Ureter (tissue), 1 donor: Measurements from ENCODE around the gene GPX7. TPM values are rescaled to one million over a fixed set of nuclear protein-coding genes. Genes with fewer than 3 reads are reported as not detected.

Source experiments
- DNase-seq: peaks from one replicate; pipeline ENCODE4 v3.0.0-alpha.2; 2020; ENCODE audit warnings: low spot score
- total RNA-seq: library from RNA; stranded (reverse); gene quantifications from one replicate; pipeline ENCODE4 v1.2.4, GENCODE V29; 2023
- donor health status: DM: yes; HTN: yes; CAD: no.

The GPX7 gene
- total RNA-seq, 1 donor from 2014 or later, result 8.9 TPM

DNA sequence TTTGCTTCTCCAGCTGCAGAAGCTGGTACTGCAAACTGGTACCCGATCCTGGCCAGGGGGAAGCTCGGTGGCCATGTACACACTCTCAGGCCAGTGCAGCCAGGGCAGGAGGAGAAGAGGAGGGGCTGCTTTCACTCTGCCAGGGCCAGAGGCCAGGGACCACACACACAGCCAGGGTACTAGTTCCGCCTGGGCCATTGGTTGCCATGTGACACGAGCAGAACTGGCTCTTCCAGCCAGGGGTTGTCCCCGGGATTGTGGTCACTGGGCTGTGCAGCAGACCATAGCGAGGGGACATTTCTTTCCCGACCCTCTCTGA, 27.1 kb downstream of the GPX7 start:
- DNase-seq, result no peak

DNA sequence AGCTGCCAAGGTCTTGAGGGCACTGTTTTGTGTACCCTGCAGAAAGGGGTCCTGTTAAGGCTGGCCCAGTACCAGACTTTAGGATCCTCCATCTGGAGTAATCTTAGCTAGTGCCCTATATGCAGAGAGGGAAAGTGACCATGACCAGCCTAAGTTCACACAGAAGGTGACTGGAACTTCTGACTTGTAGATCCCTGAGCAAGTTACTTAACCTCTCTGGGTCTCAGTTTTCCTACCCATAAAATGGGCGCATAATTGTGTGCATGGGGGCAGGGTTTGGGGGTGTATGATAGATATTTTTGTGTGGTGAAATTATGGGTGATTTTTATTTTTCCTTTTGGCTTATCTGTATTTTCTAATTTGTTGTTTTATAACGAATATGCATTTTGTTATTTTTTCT, 27.5 kb downstream of the GPX7 start:
- DNase-seq, result no peak

GRCh38 chr1:52631759-52632331, 29.7 kb downstream of the GPX7 start:
- no peak for DNase-seq

GRCh38 chr1:52632732-52633290, 30.6 kb downstream of the GPX7 start, which contains the start of gene SHISAL2A:
TSS of gene SHISAL2A (plus strand) at chr1:52633168. CDS start at chr1:52633494, 326 bp downstream.
- DNase-seq, result no peak

GRCh38 chr1:52633291-52633754, 31.2 kb downstream of the GPX7 start:
- no peak for DNase-seq

- DNase-seq, result no peak
Measured at GRCh38 chr1:52634111-52634510, 31.9 kb downstream of the GPX7 start.

GRCh38 chr1:52635321-52636089, 33.3 kb downstream of the GPX7 start:
- DNase-seq, result no peak

DNA sequence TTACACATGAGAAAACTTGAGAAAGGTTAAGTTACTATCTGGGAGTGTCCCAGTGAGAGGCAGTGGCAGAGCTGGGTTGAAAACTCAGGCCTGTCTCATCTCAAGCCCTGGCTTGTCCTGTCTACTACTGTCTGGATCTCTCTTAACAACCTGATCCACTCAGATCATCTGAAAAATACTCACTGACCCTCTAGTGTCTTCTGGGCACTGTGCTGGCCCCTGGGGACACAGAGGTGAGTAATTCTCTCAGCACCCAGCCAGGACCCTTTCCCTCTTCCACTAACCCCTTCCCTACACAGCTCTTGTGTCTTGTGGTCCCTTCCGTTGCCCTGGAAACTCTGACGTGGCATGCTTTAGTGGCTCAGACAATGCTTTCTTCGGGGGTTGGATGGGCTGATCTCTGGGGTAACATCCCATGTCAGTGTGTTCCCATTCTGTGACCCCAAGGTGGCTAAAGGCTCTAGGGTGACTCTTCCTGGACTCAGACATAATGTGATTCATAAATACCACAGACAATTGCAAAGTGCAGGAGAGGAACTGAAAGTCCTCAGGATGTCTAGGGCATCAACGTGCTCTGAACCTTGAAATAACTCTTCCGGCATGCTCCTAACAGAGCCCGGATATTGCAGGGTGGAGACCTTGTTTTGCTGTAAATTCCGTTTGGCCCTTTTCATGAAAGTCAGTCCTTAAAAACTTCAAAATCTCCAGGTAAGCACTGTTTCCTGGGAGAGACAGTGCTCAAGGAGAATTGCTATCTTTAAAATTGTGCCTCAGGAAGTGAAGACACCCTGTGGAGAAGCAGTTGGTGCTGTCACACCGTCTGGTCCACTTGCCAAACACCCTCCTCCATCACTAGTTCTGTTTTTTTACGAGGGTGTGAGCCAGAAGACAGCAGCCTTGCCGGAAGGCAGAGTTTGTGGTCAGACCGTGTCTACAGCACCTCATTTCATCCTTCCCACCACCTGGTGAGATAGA, 34.8 kb downstream of the GPX7 start:
- DNase-seq, result no peak

DNA sequence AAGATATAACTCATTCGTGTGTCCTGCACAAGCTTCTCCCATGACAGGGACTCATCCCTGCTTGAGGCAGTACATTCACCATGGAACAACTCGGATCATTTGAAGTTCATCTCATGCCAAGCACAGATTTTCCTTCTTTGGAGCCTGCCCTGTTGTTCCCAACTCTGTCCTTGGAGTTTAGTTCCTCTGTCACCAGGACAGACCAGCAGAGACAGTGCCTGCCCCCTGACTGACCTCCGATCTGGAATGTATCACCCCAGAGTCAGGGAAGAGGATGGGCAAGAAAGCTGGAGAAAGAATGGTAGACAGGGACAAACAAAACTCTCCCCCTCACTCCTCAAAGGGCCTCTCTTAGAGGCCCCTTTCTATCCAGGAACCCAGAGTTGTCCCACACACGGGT, 35.8 kb downstream of the GPX7 start:
- no peak for DNase-seq

- DNase-seq, result no peak
Measured at GRCh38 chr1:52640697-52641096, 38.5 kb downstream of the GPX7 start.

DNA sequence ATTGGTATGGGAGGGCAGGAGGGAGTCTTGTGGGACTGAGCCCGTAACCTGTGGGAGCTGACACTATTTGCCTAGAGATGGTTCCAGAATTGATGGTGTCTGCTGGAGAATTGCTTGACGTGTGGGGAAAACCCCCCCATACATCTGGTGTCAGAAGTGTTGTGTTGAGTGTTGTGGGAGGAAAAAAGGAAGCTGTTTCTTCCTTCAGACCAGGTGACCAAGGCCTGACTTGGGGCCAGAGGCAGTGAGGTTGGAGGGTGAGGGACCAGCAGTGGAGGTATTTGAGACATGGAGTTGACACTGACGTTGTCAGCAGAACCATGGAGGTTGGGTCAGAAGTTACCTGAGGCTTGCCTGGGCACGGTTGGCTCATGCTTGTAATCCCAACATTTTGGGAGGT, 39.1 kb downstream of the GPX7 start:
- DNase-seq, result no peak

DNA sequence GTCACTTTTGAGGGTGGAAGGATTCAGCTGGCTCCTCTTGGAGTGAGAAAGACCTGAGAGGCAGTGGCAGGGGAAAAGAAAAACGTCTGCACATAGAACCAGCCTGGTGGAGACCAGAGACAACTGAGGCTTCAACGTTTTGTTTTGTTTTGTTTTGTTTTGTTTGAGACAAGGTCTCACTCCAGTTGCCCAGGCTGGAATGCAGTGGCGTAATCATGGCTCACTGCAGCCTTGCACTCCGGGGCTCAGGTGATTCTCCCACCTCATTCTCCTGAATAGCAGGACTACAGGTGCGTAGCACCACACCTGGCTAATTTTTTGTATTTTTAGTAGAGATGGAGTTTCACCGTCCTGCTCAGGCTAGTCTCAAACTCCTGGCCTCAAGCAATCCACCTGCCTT, 43.1 kb downstream of the GPX7 start:
- DNase-seq, result no peak

DNA sequence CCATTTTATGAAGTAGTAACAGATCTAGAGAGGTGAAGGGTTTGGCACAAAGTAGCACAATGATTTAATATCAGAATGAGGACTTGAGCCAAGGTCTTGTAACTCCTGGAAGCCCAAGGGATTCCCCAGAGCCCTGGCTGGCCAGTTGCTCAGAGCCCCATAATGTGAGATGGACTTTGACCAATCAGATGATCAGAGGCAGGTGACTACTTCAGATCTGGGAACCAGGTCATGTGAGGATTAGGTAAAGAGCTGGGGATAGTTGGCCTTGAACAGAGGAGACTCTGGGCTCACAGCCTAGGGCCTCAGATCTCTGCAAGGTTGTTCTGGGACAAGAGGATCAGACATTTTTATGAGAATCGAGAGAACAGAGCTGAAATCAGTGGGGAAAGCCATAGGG, 49.7 kb downstream of the GPX7 start:
- DNase-seq, result no peak

DNA sequence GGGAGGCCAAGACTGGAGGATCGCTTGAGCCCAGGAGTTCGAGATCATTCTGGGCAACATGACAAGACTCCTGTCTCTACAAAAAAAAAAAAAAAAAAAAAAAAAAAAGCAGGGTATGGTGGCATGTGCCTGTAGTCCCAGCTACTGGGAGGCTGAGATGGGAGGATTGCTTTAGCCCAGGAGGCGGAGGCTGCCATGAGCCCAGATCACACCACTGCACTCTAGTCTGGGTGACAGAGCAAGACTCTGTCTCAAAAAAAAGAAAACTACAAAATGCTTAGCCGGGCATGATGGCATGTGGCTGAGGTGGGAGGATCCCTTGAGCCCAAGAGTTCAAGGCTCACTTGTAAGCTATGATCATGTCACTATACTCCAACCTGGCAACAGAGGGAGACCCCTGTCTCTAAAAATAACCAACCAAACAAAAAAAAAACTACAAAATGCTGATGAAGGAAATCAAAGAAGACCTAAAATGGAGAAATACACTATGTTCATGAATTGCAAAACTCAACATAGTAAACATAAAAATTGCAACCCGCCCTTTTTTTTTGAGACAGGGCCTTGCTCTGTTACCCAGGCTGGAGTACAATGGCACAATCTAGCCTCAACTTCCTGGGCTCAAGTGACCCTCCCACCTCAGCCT, 51.2 kb downstream of the GPX7 start:
- no peak for DNase-seq

- no peak for DNase-seq
Measured at GRCh38 chr1:52654063-52654462, 51.9 kb downstream of the GPX7 start.

GRCh38 chr1:52657702-52658101, 55.5 kb downstream of the GPX7 start:
- no peak for DNase-seq

Other genes starting within 250 kb of the GPX7 start
- 39.4 TPM for gene CC2D1B, start 236.2 kb upstream of the GPX7 start, total RNA-seq
- 1.1 TPM for gene ORC1, start 197.9 kb upstream of the GPX7 start, total RNA-seq
- 50.8 TPM for gene PRPF38A, start 197.8 kb upstream of the GPX7 start, total RNA-seq
- gene TUT4, start 49.3 kb upstream of the GPX7 start, total RNA-seq, result 69.3 TPM
- 1.1 TPM for gene SHISAL2A, start 30.8 kb downstream of the GPX7 start, total RNA-seq
- 25.4 TPM for gene COA7, start 96.0 kb downstream of the GPX7 start, total RNA-seq
- gene ZYG11B, start 124.1 kb downstream of the GPX7 start, total RNA-seq, result 33.3 TPM
- 0.23 TPM for gene ZYG11A, start 240.4 kb downstream of the GPX7 start, total RNA-seq